HG03135 (cell line): ENCODE results near the gene AOAH.
"Not testable (repeated sequence)": the region's sequence is repeated elsewhere in the genome, so short reads cannot be mapped to it uniquely, and the experiment has no call there.

ENCODE experiments used
- ATAC-seq: cut with Tn5 transposase; IDR thresholded peaks from one replicate; pipeline ENCODE4 v1.9.1; 2021; ENCODE audit warnings: mild to moderate bottlenecking, moderate library complexity; ENCODE audit not compliant: unreplicated experiment

AOAH gene

GRCh38 chr7:36478745-36479144, 245.5 kb downstream of the AOAH start:
- no peak for ATAC-seq

- no peak for ATAC-seq
Observed at GRCh38 chr7:36475381-36475780, 248.9 kb downstream of the AOAH start.

GRCh38 chr7:36475011-36475342, 249.3 kb downstream of the AOAH start:
- ATAC-seq: no peak

GRCh38 chr7:36474283-36475010, 249.8 kb downstream of the AOAH start:
- no peak for ATAC-seq

- ATAC-seq: no peak
Observed at GRCh38 chr7:36473454-36474282, 250.6 kb downstream of the AOAH start.

GRCh38 chr7:36472141-36472729, 252.1 kb downstream of the AOAH start:
- no peak for ATAC-seq

GRCh38 chr7:36469236-36469635, 255.1 kb downstream of the AOAH start:
- no peak for ATAC-seq

GRCh38 chr7:36468370-36469101, 255.8 kb downstream of the AOAH start:
- no peak for ATAC-seq

- not testable (repeated sequence) for ATAC-seq
Observed at GRCh38 chr7:36466001-36466400, 258.3 kb downstream of the AOAH start.

- ATAC-seq: no peak
Observed at GRCh38 chr7:36464271-36464670, 260.0 kb downstream of the AOAH start.
